HepG2 (cell line): ENCODE results near the gene KIF5B. TPM values are rescaled to one million over a fixed set of nuclear protein-coding genes. Genes with fewer than 3 reads are reported as not detected.

Source experiments
- ATAC-seq: fragments of 200-7000 bp; cut with Tn5 transposase; 3 replicates; pipeline ENCODE4 v1.9.1; 2020; ENCODE audit warnings: mild to moderate bottlenecking, moderate library complexity
- BruUV-seq: library from RNA; stranded (reverse); fragments of 400-500 nt; replicated peaks from 2 replicates; lab custom pipeline; 2021; lab: Mats Ljungman, UMichigan
- CTCF ChIA-PET: fragments of 300-600 bp; formaldehyde crosslinking; extraction: SDS; loops from one replicate; lab custom pipeline; 2021; ENCODE audit warnings: low total read pairs, inconsistent platforms, low intra/inter-chr PET ratio; lab: Yijun Ruan, JAX
- POLR2A ChIA-PET: fragments of 350-600 bp; sonication (Branson Sonifier 250); formaldehyde crosslinking; loops from one replicate; lab custom pipeline; 2020; ENCODE audit warnings: antibody characterized with exemption, inconsistent platforms; lab: Yijun Ruan, JAX
- DNase-seq: peaks from one replicate; pipeline ENCODE4 v3.0.0-alpha.2; 2015; ENCODE audit warnings: low spot score
- FAIRE-seq: peaks from 3 replicates; lab custom pipeline; 2011; peaks lifted over from hg19 to GRCh38; lab: Jason Lieb, UNC
- H2AFZ ChIP-seq: one replicate; pipeline ENCODE4 v1.6.1; 2011; ENCODE audit warnings: low read length, inconsistent platforms
- H3K27ac ChIP-seq: fragments of 300-600 bp; 3 replicates; pipeline ENCODE4 v1.8.0; 2011; ENCODE audit warnings: mixed run types, mild to moderate bottlenecking, mixed read lengths, low read length, inconsistent platforms; ENCODE audit not compliant: insufficient read depth; ENCODE audit errors: extremely low read length
- H3K27me3 ChIP-seq, 2 experiments: fragments of 200-600 bp in 1 of 2; 2 replicates in 1 of 2; 3 replicates in 1 of 2; pipeline versions ENCODE4 v1.6.0 to v1.8.0; 2011; ENCODE audit warnings: low read length in 2 of 2, mild to moderate bottlenecking in 2 of 2, moderate library complexity in 2 of 2, inconsistent platforms in 1 of 2; ENCODE audit not compliant: insufficient read depth in 2 of 2, control insufficient read depth in 1 of 2
- H3K36me3 ChIP-seq, 2 experiments: fragments of 200-600 bp in 1 of 2; replicated peaks in 1 of 2; 2 replicates in 1 of 2; 3 replicates in 1 of 2; pipeline versions ENCODE4 v1.5.1 to v1.8.0; 2011; ENCODE audit warnings: low read length in 2 of 2, inconsistent platforms in 1 of 2; ENCODE audit not compliant: insufficient read depth in 2 of 2, control insufficient read depth in 1 of 2
- H3K4me1 ChIP-seq: 2 replicates; pipeline ENCODE4 v1.5.1; 2012; ENCODE audit warnings: low read length, inconsistent platforms; ENCODE audit not compliant: insufficient read depth
- H3K4me2 ChIP-seq: 2 replicates; pipeline ENCODE4 v1.6.0; 2011; ENCODE audit warnings: low read depth, low read length, inconsistent platforms
- H3K4me3 ChIP-seq, 3 experiments: fragments of 200-600 bp in 1 of 3; sonication (generic), shearing (Covaris generic) in 1 of 3; replicated peaks in 1 of 3; 2 replicates each; pipeline ENCODE4 v1.5.1; 2011 to 2016; ENCODE audit warnings: low read length in 3 of 3, inconsistent platforms in 2 of 3, low read depth in 2 of 3, mild to moderate bottlenecking in 2 of 3, control low read depth in 1 of 3, mixed read lengths in 1 of 3; ENCODE audit not compliant: insufficient read depth in 1 of 3
- H3K79me2 ChIP-seq: one replicate; pipeline ENCODE4 v1.6.1; 2011; ENCODE audit warnings: low read length, inconsistent platforms; ENCODE audit not compliant: insufficient read depth
- H3K9ac ChIP-seq: 2 replicates; pipeline ENCODE4 v1.6.0; 2011; ENCODE audit warnings: mild to moderate bottlenecking, low read depth, low read length, inconsistent platforms; ENCODE audit not compliant: insufficient read depth
- H3K9me3 ChIP-seq: 2 replicates; pipeline ENCODE4 v1.5.1; 2012; ENCODE audit warnings: mild to moderate bottlenecking, low read length
- H4K20me1 ChIP-seq: 2 replicates; pipeline ENCODE4 v1.6.0; 2011; ENCODE audit warnings: inconsistent platforms, mild to moderate bottlenecking, low read length, moderate library complexity; ENCODE audit not compliant: insufficient read depth
- DBP ChIP-seq: sonication (generic); formaldehyde crosslinking; IDR thresholded peaks from 2 replicates; pipeline ENCODE4 v1.4.0; 2020; ENCODE audit warnings: missing genetic modification reagents; ENCODE audit errors: not compliant biosample characterization
- GPBP1L1 ChIP-seq: sonication (generic); formaldehyde crosslinking; IDR thresholded peaks from 2 replicates; pipeline ENCODE4 v1.5.0; 2020; ENCODE audit warnings: mild to moderate bottlenecking, missing genetic modification reagents
- THAP7 ChIP-seq: sonication (generic); formaldehyde crosslinking; IDR thresholded peaks from 2 replicates; pipeline ENCODE4 v1.8.1; 2023; ENCODE audit warnings: mild to moderate bottlenecking, missing genetic modification reagents
- XRCC5 ChIP-seq: fragments of 200-400 bp; formaldehyde crosslinking; optimal IDR thresholded peaks from 2 replicates; pipeline ENCODE3; 2017; ENCODE audit warnings: mild to moderate bottlenecking, low read length
- ZBTB20 ChIP-seq: sonication (generic); formaldehyde crosslinking; IDR thresholded peaks from 2 replicates; pipeline ENCODE4 v1.8.1; 2023; ENCODE audit warnings: missing genetic modification reagents, low read depth, mild to moderate bottlenecking, borderline replicate concordance
- ZNF280D ChIP-seq: sonication (generic); formaldehyde crosslinking; IDR thresholded peaks from 2 replicates; pipeline ENCODE4 v1.5.1; 2020; ENCODE audit warnings: mild to moderate bottlenecking, missing genetic modification reagents
- ZNF383 ChIP-seq: sonication (generic); formaldehyde crosslinking; IDR thresholded peaks from 2 replicates; pipeline ENCODE4 v1.4.0; 2020; ENCODE audit warnings: missing genetic modification reagents, mild to moderate bottlenecking, borderline replicate concordance
- ZNF451 ChIP-seq: sonication (generic); formaldehyde crosslinking; IDR thresholded peaks from 2 replicates; pipeline ENCODE4 v1.5.0; 2020; ENCODE audit warnings: mild to moderate bottlenecking, missing genetic modification reagents
- ZNF850 ChIP-seq: sonication (generic); formaldehyde crosslinking; conservative IDR thresholded peaks from 2 replicates; pipeline ENCODE4 v1.9.0; 2021; ENCODE audit warnings: mild to moderate bottlenecking, missing genetic modification reagents
- ZSCAN9 ChIP-seq: IDR thresholded peaks from 2 replicates; pipeline ENCODE4 v1.6.1; 2016; ENCODE audit warnings: borderline replicate concordance
- WGBS: methylation state at CpG from one replicate; pipeline ENCODE4 v1.1.6; 2017; ENCODE audit warnings: low lambda C conversion rate; 5-methylcytosine and 5-hydroxymethylcytosine counted together
- in situ Hi-C: cut with HindIII; loops from 2 replicates; pipeline ENCODE4 v1.10.0; 2017; ENCODE audit warnings: low pct_unique_long_range_greater_than_20kb; ENCODE audit not compliant: extremely low pct_ligation_motif_present
- intact Hi-C: fragments of 100-400 bp; cut with micrococcal nuclease; formaldehyde crosslinking; loops from one replicate; pipeline ENCODE4 v1.10.0; 2022; ENCODE audit not compliant: unreplicated experiment
- polyA plus RNA-seq, 8 experiments: library from polyadenylated mRNA; depleted of rRNA in 3 of 8; stranded (reverse) in 7 of 8; unstranded in 1 of 8; fragments of >200 nt; fragmentation: Illumina TruSeq in 4 of 8; extraction: Trizol in 4 of 8; gene quantifications; 2 replicates each; pipeline versions ENCODE4 v1.2.1 to v1.2.3, GENCODE V29; 2011 to 2016; ENCODE audit warnings: low read depth in 4 of 8, missing spikeins in 1 of 8, mixed read lengths in 1 of 8; ENCODE audit not compliant: insufficient read depth in 1 of 8
- total RNA-seq, 5 experiments: library from RNA; depleted of rRNA; stranded (reverse); fragments of >200 nt; fragmentation: Illumina TruSeq; extraction: Trizol; gene quantifications; 2 replicates each; pipeline ENCODE4 v1.2.3, GENCODE V29; 2016; ENCODE audit warnings: low read depth in 1 of 5

KIF5B gene
- total and polyA plus RNA-seq, 2 of the 13 experiments (the other 11 are each of a cell fraction or from before 2014, with no cell fraction given): 34.3 to 133 TPM

GRCh38 chr10:32049113-32049512 lies 7.1 kb downstream of the KIF5B start:
- CTCF ChIA-PET: no interaction called here
- Histone ChIP-seq H3K27me3 (no peaks in the 10 kb centered on the region), H3K27ac (no peak overlapping the region), H3K9me3 (no peaks in the 10 kb centered on the region), H3K79me2 (peaks cover 100% of the 10 kb centered on the region), H3K4me3 (no peak overlapping the region), H2AFZ (no peak overlapping the region), H3K4me2 (peak overlapping the region; percentile 75; the same call in 1 of the 2 replicates), H3K36me3 (peaks cover 16 to 58% of the 10 kb centered on the region in 2 experiments), H3K4me1 (peaks cover 76% of the 10 kb centered on the region), H4K20me1 (peaks cover 92% of the 10 kb centered on the region), H3K9ac (no peak overlapping the region)
- BruUV-seq: no TSS peak
- WGBS: 72% methylated on average over 4 of the region's 4 CpGs
- in situ Hi-C loops: no loop called here
- POLR2A ChIA-PET: no interaction called here
- FAIRE-seq: no peak
- DNase-seq: no peak
- no peak for ATAC-seq
- TF ChIP-seq THAP7 (CRISPR knock-in tag): no peak
- intact Hi-C loops: loop anchor here (2.0 kb wide), 1 partner anchor 30 kb away; no protein-coding TSS in a partner anchor

GRCh38 chr10:32048282-32048681 lies 7.9 kb downstream of the KIF5B start:
- H3K36me3 ChIP-seq: peaks cover 16 to 66% of the 10 kb centered on the region in 2 experiments
- no peak for DNase-seq
- no peaks in the 10 kb centered on the region for H3K9me3 ChIP-seq
- in situ Hi-C loops: no loop called here
- TF ChIP-seq ZNF383 (CRISPR knock-in tag): no peak
- no peak for TF ChIP-seq XRCC5
- no peak for TF ChIP-seq ZNF850 (CRISPR knock-in tag)
- TF ChIP-seq ZNF451 (CRISPR knock-in tag): no peak
- TF ChIP-seq ZNF280D (CRISPR knock-in tag): no peak
- TF ChIP-seq GPBP1L1 (CRISPR knock-in tag): no peak
- no peak for TF ChIP-seq ZBTB20 (CRISPR knock-in tag)
- no peak for TF ChIP-seq DBP
- TF ChIP-seq ZSCAN9 (CRISPR knock-in tag): no peak
- TF ChIP-seq, all 625 proteins: peak for 0
- peaks cover 100% of the 10 kb centered on the region for H3K79me2 ChIP-seq
- CTCF ChIA-PET: no interaction called here
- H2AFZ ChIP-seq: no peak overlapping the region
- POLR2A ChIA-PET: no interaction called here
- FAIRE-seq (no peak), ATAC-seq (no peak)
- intact Hi-C loops: loop anchor here (2.0 kb wide), 1 partner anchor 29 kb away; no protein-coding TSS in a partner anchor
- BruUV-seq: no TSS peak
- H3K4me1 ChIP-seq: peaks cover 82% of the 10 kb centered on the region
- no peak overlapping the region for H3K4me3 ChIP-seq
- H3K27ac ChIP-seq: no peak overlapping the region
- no peaks in the 10 kb centered on the region for H3K27me3 ChIP-seq
- 95% methylated on average over 1 of the region's 1 CpG for WGBS
- no peak overlapping the region for H3K4me2 ChIP-seq
- peaks cover 92% of the 10 kb centered on the region for H4K20me1 ChIP-seq
- no peak overlapping the region for H3K9ac ChIP-seq
